ENCODE measurements around the gene ACTN2.
"Not testable (repeated sequence)": the region's sequence is repeated elsewhere in the genome, so short reads cannot be mapped to it uniquely, and the experiment has no call there.

Gene ACTN2

GRCh38 chr1:236685917-236686814 lies at the start of gene ACTN2:
TSS of gene ACTN2 (plus strand) at chr1:236686499. CDS start at chr1:236686674, 175 bp downstream.
- peak in 2 of 3 experiments; percentile 31 for DNase-seq (ENCODE audit: low read depth in 3 of 3)

- DNase-seq (ENCODE audit: low read depth in 3 of 3): no peak
These were observed 47.4 kb upstream of the ACTN2 start for GRCh38 chr1:236638945-236639344.

DNA sequence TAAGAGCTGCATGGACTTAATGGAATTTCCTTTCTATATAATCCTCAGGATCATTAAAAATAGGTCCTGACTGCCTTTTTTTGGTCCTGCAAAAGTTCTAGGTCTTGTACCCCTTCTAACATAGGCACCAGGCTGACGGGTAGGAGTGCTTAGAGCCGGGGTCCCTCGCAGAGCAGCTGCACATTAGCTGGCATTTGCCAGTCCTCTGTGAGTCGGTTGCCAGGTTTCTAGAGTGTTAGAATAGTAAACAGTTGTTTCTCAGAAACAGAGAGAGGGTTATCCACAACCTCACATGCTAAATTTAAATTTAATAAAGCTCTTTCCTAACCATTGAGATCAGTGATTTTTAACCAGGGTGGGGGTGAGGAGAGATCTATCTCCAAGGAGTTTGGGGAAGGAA lies 46.6 kb upstream of the ACTN2 start:
- DNase-seq (ENCODE audit: low read depth in 3 of 3): no peak

DNA sequence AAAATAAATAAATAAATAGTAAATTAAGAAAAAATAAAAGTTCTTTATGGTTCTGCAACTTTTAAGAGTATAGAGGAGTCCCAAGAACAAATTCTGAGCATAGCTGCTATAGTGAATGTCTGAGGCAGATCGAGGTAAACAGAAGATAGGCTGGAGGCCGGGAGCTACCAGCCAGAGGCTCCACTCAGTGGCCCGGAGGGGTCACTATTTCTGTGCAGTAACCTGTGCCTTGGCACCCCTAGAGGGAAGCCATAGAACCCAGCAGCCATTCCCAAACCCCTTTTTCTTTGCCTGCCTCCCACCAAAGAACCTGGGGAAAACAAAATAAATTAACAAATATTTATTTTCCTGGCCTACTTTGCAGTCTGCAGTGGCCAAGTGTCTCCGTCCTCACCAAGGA lies 43.5 kb upstream of the ACTN2 start:
- DNase-seq (ENCODE audit: low read depth in 3 of 3): no peak

DNA sequence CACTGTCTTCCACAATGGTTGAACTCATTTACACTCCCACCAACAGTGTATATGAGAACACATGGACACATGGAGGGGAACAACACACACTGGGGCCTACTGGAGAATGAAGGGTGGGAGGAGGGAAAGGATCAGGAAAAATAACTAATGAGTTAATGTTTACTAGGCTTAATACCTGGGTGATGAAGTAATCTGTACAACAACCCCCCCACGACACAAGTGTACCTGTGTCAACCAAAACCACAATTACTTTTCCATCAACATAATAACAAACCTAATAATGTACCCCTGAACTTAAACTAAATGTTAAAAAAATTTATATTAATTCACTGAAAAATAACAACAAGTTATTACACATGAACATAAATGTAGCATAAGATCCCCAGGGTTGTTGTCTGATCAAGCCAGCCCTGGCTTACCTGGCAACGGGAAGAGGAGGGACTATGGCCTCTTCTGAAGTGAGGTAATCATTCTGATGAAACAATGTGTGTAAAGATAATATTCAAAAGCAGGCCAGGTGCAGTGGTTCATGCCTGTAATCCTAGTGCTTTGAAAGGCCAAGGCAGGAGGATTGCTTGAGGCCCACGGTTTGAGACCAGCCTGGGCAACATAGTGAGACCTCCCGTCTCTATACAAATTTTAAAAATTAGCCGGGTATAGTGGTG lies 41.2 kb upstream of the ACTN2 start:
- no peak for DNase-seq (ENCODE audit: low read depth in 3 of 3)

- DNase-seq (ENCODE audit: low read depth in 3 of 3): no peak
These were observed 31.8 kb upstream of the ACTN2 start for GRCh38 chr1:236654511-236654910.

GRCh38 chr1:236654957-236655356 lies 31.3 kb upstream of the ACTN2 start:
- DNase-seq (ENCODE audit: low read depth in 3 of 3): no peak

GRCh38 chr1:236657398-236657797 lies 28.9 kb upstream of the ACTN2 start:
- DNase-seq (ENCODE audit: low read depth in 3 of 3): no peak

GRCh38 chr1:236659792-236660587 lies 26.3 kb upstream of the ACTN2 start:
- DNase-seq (ENCODE audit: low read depth in 3 of 3): no peak

- no peak for DNase-seq (ENCODE audit: low read depth in 3 of 3)
These were observed 22.4 kb upstream of the ACTN2 start for GRCh38 chr1:236663934-236664333.

GRCh38 chr1:236668909-236669308 lies 17.4 kb upstream of the ACTN2 start:
- DNase-seq (ENCODE audit: low read depth in 3 of 3): not testable (repeated sequence)

DNA sequence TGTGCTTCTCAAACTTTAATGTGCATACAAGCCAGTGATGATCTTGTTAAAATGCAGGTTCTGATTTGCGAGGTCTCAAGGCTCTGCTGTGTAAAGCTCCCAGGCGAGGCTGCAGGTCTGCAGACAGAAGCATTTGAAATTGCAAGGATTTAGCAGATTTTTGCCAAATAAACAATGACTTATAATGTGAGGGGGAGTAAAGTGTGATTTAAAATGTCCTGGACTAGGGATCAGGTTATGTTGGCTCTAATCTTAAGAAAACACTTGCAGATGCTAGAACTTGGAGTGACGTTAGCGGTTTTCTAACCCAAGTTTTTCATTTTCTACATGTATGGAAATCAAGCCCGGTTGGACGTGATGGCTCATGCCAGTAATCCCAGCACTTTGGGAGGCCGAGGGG lies 16.2 kb upstream of the ACTN2 start:
- no peak for DNase-seq (ENCODE audit: low read depth in 3 of 3)

DNA sequence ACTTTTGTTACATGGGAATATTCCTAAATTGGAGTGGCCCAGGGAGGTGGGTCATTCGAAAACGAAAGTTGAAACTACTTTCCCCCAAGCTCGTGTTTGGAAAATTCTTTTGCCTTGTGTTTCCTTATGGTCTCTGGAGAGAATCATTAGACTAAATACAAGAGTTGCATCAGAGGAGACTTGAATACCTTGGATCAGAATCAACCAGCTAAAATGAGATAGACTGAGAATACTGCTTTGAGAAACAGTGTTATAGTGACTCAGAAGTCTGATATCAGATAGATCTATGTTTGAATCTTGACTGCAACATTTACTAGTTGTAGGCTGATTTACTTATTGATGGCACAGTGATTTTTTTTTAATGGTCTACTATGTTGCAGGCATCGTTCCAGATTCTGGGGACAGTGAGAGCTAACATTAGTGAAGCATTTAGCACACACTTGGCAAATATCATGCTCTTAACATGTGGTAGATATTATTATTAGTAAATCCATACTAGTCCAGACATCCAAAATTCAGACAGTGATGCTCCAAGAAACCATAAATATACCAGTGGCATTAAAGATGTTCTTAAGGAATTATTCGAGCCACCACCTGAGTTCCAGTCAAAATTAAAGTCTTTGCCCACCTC lies 12.9 kb upstream of the ACTN2 start:
- DNase-seq (ENCODE audit: low read depth in 3 of 3): no peak

DNA sequence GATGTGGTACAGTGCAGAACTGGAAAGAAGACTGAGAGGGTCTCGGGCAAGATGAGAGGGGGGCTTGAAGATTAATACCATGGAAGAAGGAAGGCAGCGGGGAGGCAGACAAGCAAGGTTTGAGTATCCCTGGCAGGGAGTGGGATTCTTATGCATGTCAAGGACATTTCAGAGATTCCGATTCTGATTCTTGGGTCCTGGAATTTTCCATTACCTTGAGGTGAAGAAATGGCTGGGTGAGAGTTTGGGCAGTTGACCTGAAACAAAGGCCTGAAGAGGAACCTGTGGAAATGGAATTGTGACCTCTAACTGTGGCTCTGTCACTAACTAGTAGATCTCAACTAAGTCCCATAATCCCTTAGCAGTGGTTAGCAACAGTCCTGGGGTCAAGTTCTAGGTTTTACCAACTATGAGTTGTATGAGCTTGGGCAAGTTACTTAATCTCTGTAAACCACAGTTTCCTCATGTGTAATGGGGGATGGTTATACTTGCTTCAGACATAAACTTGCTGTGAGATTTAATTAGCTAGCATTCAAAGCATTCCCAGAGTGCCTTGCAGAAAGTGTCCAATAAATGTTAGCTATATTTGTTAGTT lies 8.6 kb upstream of the ACTN2 start:
- no peak for DNase-seq (ENCODE audit: low read depth in 3 of 3)

DNA sequence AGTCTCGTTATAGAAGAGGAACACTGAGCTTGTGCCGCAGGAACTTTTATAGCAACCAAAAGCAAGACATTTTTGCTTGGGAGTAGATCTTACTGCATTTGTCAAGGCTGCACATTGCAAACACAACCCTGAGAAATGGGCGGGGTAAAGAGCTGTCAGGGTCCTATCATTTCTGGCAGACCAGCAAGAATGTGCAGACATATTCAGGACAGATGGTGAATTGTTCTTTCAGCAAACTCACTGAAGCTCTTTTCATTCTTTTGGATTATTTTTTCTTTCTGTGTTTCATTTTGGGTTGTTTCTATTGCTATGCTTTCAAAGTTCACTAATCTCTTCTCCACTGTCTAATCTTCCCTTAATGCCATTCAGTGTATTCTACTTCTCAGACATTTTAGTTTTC lies 5.1 kb upstream of the ACTN2 start:
- no peak for DNase-seq (ENCODE audit: low read depth in 3 of 3)

GRCh38 chr1:236685205-236685916 lies 938 bp upstream of the ACTN2 start:
- no peak for DNase-seq (ENCODE audit: low read depth in 3 of 3)

GRCh38 chr1:236686815-236687160 lies 489 bp downstream of the ACTN2 start:
- DNase-seq (ENCODE audit: low read depth in 3 of 3): peak in 1 of 3 experiments; percentile 0

- no peak for DNase-seq (ENCODE audit: low read depth in 3 of 3)
These were observed 974 bp downstream of the ACTN2 start for GRCh38 chr1:236687273-236687672.

GRCh38 chr1:236688705-236689104 lies 2.4 kb downstream of the ACTN2 start:
- DNase-seq (ENCODE audit: low read depth in 3 of 3): no peak

GRCh38 chr1:236689713-236690569 lies 3.6 kb downstream of the ACTN2 start:
- no peak for DNase-seq (ENCODE audit: low read depth in 3 of 3)
